Astrocyte (in vitro differentiated cells and primary cell): ENCODE results near the gene PPP1R13B. TPM values are rescaled to one million over a fixed set of nuclear protein-coding genes. Genes with fewer than 3 reads are reported as not detected.
A peak's percentile ranks its signal among the peaks of the same experiment; 100 is the strongest.

Experiments used
- DNase-seq: peaks from one replicate; pipeline ENCODE4 v3.0.0-alpha.2; 2010; ENCODE audit warnings: low read depth
- FAIRE-seq: peaks from 2 replicates; lab custom pipeline; 2011; peaks lifted over from hg19 to GRCh38; lab: Jason Lieb, UNC
- H2AFZ ChIP-seq: 2 replicates; pipeline ENCODE4 v1.6.0; 2012; ENCODE audit warnings: low read depth, low read length, inconsistent platforms
- H3K27ac ChIP-seq: 2 replicates; pipeline ENCODE4 v1.5.1; 2011; ENCODE audit warnings: low read depth, low read length, inconsistent platforms
- H3K27me3 ChIP-seq: 2 replicates; pipeline ENCODE4 v1.6.0; 2011; ENCODE audit warnings: low read length, inconsistent platforms; ENCODE audit not compliant: insufficient read depth
- H3K36me3 ChIP-seq: 2 replicates; pipeline ENCODE4 v1.5.1; 2011; ENCODE audit warnings: low read length, inconsistent platforms; ENCODE audit not compliant: insufficient read depth
- H3K4me1 ChIP-seq: 2 replicates; pipeline ENCODE4 v1.5.1; 2011; ENCODE audit warnings: low read length, inconsistent platforms; ENCODE audit not compliant: insufficient read depth
- H3K4me2 ChIP-seq: 2 replicates; pipeline ENCODE4 v1.6.0; 2012; ENCODE audit warnings: low read length, inconsistent platforms
- H3K4me3 ChIP-seq: 2 replicates; pipeline ENCODE4 v1.5.1; 2011; ENCODE audit warnings: low read depth, mild to moderate bottlenecking, low read length, inconsistent platforms; ENCODE audit not compliant: insufficient read depth
- H3K79me2 ChIP-seq: 2 replicates; pipeline ENCODE4 v1.6.0; 2012; ENCODE audit warnings: mild to moderate bottlenecking, low read length, inconsistent platforms; ENCODE audit not compliant: insufficient read depth
- H3K9ac ChIP-seq: 2 replicates; pipeline ENCODE4 v1.6.0; 2012; ENCODE audit warnings: mild to moderate bottlenecking, low read length, inconsistent platforms
- H3K9me3 ChIP-seq: 2 replicates; pipeline ENCODE4 v1.5.1; 2012; ENCODE audit warnings: low read depth, mild to moderate bottlenecking, low read length, inconsistent platforms; ENCODE audit not compliant: insufficient read depth
- H4K20me1 ChIP-seq: 2 replicates; pipeline ENCODE4 v1.6.0; 2012; ENCODE audit warnings: low read length, inconsistent platforms; ENCODE audit not compliant: insufficient read depth
- H3K27ac Mint-ChIP-seq: one replicate; pipeline ENCODE4 v1.8.0; 2021; ENCODE audit warnings: mild to moderate bottlenecking, mixed read lengths; ENCODE audit not compliant: unreplicated experiment
- H3K27me3 Mint-ChIP-seq: one replicate; pipeline ENCODE4 v1.8.0; 2021; ENCODE audit warnings: low read depth, mixed read lengths; ENCODE audit not compliant: unreplicated experiment
- H3K36me3 Mint-ChIP-seq: one replicate; pipeline ENCODE4 v1.8.0; 2021; ENCODE audit warnings: low read depth, mixed read lengths; ENCODE audit not compliant: unreplicated experiment
- H3K4me1 Mint-ChIP-seq: one replicate; pipeline ENCODE4 v1.8.0; 2021; ENCODE audit warnings: low read depth, mixed read lengths; ENCODE audit not compliant: unreplicated experiment
- H3K4me3 Mint-ChIP-seq: one replicate; pipeline ENCODE4 v1.8.0; 2021; ENCODE audit warnings: mild to moderate bottlenecking, moderate library complexity, mixed read lengths; ENCODE audit not compliant: unreplicated experiment
- H3K9me3 Mint-ChIP-seq: one replicate; pipeline ENCODE4 v1.8.0; 2021; ENCODE audit warnings: mild to moderate bottlenecking, mixed read lengths; ENCODE audit not compliant: unreplicated experiment
- EZH2 ChIP-seq: IDR thresholded peaks from 2 replicates; pipeline ENCODE4 v1.6.1; 2012; ENCODE audit warnings: mild to moderate bottlenecking, low read length, inconsistent platforms; ENCODE audit not compliant: insufficient read depth
- total RNA-seq: library from RNA; stranded (reverse); gene quantifications from 2 replicates; pipeline ENCODE4 v1.2.1, GENCODE V29; 2021
- TF ChIP-seq, protein P1 (sequence below): IDR thresholded peaks from 2 replicates; pipeline ENCODE4 v1.5.1; 2011; ENCODE audit warnings: low read depth, mild to moderate bottlenecking, inconsistent platforms, low read length, moderate library complexity; ENCODE audit not compliant: insufficient read depth

PPP1R13B gene
- total RNA-seq, 1 donor from 2014 or later: 7.0 TPM

DNA sequence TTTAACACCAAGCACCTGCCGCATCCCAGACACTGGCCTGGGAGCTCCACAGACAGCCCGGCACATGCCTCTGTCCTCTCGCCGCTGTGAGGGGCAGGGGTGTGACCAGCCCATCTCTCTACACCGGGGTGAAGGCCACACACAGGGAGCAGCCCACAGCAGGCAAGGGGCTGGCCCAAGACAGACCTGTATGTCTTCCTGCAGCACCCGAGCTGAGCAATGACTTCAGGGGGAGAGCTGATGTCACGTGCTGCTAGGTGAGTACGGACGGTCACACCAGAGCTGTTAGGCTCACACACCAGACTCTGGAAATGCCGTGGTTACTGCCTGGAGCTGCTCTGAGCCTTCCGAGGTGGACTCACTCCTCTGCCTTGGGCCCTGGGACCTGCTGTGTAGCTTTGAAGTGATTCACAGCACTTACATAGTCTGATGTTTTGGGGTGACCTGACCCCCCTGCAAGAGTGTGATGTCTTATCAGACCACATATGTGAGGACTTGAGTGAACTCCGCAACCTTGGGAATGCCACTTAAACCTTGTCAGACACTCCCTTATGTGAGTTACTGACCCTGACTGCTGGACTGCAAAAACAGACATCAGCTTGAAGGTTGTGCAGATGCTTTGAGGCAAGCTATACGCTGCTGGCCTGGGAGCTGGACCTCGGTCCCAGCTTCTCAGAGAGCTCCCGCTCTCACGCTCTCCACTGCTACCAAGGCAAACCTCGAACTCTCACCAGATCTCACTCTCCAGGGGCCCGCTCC, 133.9 kb downstream of the PPP1R13B start:
- Histone ChIP-seq H4K20me1 (peaks cover 57% of the 10 kb centered on the region), H3K36me3 (no peaks in the 10 kb centered on the region), H3K4me2 (peak overlapping the region; percentile 82), H3K4me1 (peaks cover 36% of the 10 kb centered on the region), H3K27me3 (no peaks in the 10 kb centered on the region), H3K9me3 (no peaks in the 10 kb centered on the region), H3K79me2 (peaks cover 52% of the 10 kb centered on the region), H3K27ac (no peak overlapping the region), H2AFZ (no peak overlapping the region), H3K9ac (no peak overlapping the region), H3K4me3 (no peak overlapping the region)
- Mint-ChIP-seq H3K4me3 (peak overlapping the region; percentile 81), H3K9me3 (no peaks in the 10 kb centered on the region), H3K4me1 (peaks cover 24% of the 10 kb centered on the region), H3K36me3 (peaks cover 7% of the 10 kb centered on the region), H3K27ac (peak overlapping the region; percentile 81), H3K27me3 (no peaks in the 10 kb centered on the region)
- TF ChIP-seq EZH2: no peak
- FAIRE-seq: no peak
- DNase-seq: no peak

DNA sequence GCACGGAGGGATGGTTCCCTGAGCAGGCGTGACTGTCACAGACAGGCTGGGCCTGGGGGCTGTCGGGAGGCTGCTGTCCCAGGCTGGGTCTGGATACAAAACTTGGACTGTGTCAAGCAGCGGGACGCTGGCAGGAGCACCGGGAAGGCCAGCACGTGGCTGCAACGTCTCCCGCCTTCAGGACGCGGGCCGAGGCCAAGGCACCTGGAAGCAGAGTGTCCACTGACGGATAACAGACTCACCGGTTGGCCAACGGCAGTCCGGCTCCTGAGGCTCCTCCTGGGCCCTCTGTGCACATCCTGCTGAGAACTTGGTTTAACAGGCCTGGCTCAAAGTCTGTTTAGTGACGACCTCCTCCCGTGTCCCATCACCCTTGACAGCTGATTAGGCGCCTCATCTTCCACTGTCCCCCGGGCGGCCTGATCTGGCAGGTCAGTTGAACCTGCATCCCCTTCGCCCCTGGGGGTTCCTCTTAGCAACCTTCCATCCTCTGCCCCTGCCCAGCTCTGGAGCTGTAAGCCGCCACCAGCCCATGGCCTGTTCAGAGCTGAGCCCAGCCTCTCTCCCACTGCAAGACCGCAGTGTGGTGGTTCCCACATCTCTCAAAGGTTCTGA, 134.6 kb downstream of the PPP1R13B start:
- Mint-ChIP-seq H3K4me3 (no peak overlapping the region), H3K27ac (peak overlapping the region; percentile 47), H3K36me3 (peaks cover 7% of the 10 kb centered on the region), H3K9me3 (no peaks in the 10 kb centered on the region), H3K27me3 (no peaks in the 10 kb centered on the region), H3K4me1 (peaks cover 22% of the 10 kb centered on the region)
- Histone ChIP-seq H3K79me2 (peaks cover 45% of the 10 kb centered on the region), H3K27ac (no peak overlapping the region), H3K9ac (peak overlapping the region; percentile 4), H4K20me1 (peaks cover 55% of the 10 kb centered on the region), H3K4me1 (peaks cover 28% of the 10 kb centered on the region), H3K4me3 (no peak overlapping the region), H3K27me3 (no peaks in the 10 kb centered on the region), H3K36me3 (no peaks in the 10 kb centered on the region), H3K9me3 (no peaks in the 10 kb centered on the region), H2AFZ (no peak overlapping the region), H3K4me2 (peak overlapping the region; percentile 5)
- FAIRE-seq (no peak), DNase-seq (no peak)
- TF ChIP-seq, protein P1, sequence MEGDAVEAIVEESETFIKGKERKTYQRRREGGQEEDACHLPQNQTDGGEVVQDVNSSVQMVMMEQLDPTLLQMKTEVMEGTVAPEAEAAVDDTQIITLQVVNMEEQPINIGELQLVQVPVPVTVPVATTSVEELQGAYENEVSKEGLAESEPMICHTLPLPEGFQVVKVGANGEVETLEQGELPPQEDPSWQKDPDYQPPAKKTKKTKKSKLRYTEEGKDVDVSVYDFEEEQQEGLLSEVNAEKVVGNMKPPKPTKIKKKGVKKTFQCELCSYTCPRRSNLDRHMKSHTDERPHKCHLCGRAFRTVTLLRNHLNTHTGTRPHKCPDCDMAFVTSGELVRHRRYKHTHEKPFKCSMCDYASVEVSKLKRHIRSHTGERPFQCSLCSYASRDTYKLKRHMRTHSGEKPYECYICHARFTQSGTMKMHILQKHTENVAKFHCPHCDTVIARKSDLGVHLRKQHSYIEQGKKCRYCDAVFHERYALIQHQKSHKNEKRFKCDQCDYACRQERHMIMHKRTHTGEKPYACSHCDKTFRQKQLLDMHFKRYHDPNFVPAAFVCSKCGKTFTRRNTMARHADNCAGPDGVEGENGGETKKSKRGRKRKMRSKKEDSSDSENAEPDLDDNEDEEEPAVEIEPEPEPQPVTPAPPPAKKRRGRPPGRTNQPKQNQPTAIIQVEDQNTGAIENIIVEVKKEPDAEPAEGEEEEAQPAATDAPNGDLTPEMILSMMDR: no peak
- no peak for TF ChIP-seq EZH2

DNA sequence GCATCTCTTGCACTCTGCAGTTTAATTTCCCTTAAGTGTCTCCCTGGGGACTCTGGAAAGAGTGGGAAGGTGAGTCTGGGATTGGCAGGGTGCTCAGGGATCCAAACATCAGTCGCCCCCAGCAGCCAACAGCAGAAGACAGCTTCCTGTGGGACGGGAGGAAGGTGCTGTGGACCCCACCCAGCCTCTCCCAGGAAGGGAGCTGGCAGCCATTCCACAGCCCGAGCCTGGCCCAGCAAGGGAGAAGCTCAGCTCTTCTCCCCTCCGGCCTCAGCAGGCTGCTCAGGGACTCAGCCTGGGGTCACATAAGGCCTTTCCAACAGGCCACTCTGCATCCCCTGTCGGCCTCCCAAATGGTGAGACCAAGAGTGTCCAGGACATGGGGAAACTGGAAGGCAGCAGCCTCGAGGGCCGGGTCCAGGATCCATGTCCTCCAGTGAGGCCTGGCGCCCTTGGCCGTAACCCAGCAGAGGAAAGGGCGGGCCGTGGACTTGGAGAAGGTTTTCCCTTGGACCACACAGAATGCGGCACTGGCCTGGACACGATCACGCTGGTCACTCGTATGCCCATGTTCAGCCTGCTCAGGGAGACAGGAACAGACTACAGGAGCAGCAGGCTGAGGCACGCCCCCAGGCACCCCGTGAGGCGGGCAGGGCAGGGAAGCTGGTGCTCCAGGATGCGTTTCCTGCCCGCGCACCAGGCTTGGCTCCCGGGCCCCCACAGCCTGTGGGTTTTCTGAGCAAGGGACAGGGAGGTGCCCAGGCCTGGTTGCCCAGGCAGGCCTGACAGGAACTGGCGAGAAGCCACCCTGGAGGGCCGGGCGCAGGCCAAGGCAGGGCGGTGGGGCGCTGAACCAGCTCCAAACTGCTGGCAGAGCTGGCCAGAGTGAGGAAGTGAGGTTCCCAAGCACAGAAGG, 135.6 kb downstream of the PPP1R13B start:
- no peak overlapping the region for H3K27ac Mint-ChIP-seq

More for the DNA sequence above, 135.6 kb downstream of the PPP1R13B start:
- Mint-ChIP-seq H3K4me3 (no peak overlapping the region), H3K36me3 (peaks cover 2% of the 10 kb centered on the region), H3K4me1 (peaks cover 12% of the 10 kb centered on the region), H3K9me3 (no peaks in the 10 kb centered on the region), H3K27me3 (no peaks in the 10 kb centered on the region)
- FAIRE-seq: no peak
- no peak overlapping the region for H3K27ac ChIP-seq
- no peaks in the 10 kb centered on the region for H3K36me3 ChIP-seq
- TF ChIP-seq, protein P1: no peak
- TF ChIP-seq EZH2: no peak
- H3K4me1 ChIP-seq: peaks cover 19% of the 10 kb centered on the region
- no peak for DNase-seq
- H4K20me1 ChIP-seq: peaks cover 46% of the 10 kb centered on the region
- peak overlapping the region; percentile 34 for H3K4me2 ChIP-seq
- no peaks in the 10 kb centered on the region for H3K27me3 ChIP-seq
- no peak overlapping the region for H2AFZ ChIP-seq
- H3K4me3 ChIP-seq: no peak overlapping the region
- H3K9me3 ChIP-seq: no peaks in the 10 kb centered on the region
- peaks cover 35% of the 10 kb centered on the region for H3K79me2 ChIP-seq
- peak overlapping the region; percentile 4 for H3K9ac ChIP-seq
